ENCODE results near the gene THPO.

- TF ChIP-seq CTCF (IDR thresholded peaks at IDR 0.05) (no peak), EZH2 (IDR thresholded peaks at IDR 0.05; ENCODE audit: borderline replicate concordance, insufficient read depth, low read depth, low read length, poor library complexity, severe bottlenecking) (no peak)
These were observed 2.1 kb downstream of the THPO start for GRCh38 chr3:184375747-184376461.
